COR-L47 (cell line): ENCODE data around the gene AVPR2.
A peak's percentile ranks its signal among the peaks of the same experiment; 100 is the strongest.

ENCODE experiments used
- DNase-seq: peaks from one replicate; lab custom pipeline; 2025; lab: John Stamatoyannopoulos, UW

Gene AVPR2

GRCh38 chrX:153952373-153953026 is 48.0 kb downstream of the AVPR2 start:
- DNase-seq, result no peak

- DNase-seq, result peak; percentile 11
Measured at GRCh38 chrX:153953342-153953830, 48.9 kb downstream of the AVPR2 start.

GRCh38 chrX:153953892-153954557 is 49.6 kb downstream of the AVPR2 start:
- DNase-seq, result no peak

GRCh38 chrX:153954558-153955227 is 50.2 kb downstream of the AVPR2 start:
- no peak for DNase-seq

GRCh38 chrX:153955228-153955732 is 50.8 kb downstream of the AVPR2 start:
- DNase-seq, result no peak

GRCh38 chrX:153956044-153956907 is 51.8 kb downstream of the AVPR2 start:
- no peak for DNase-seq
